GM12875 (cell line): ENCODE measurements around the gene VEPH1.

ENCODE experiments used
- H3K4me3 ChIP-seq: one replicate; pipeline ENCODE4 v1.5.1; 2011; ENCODE audit warnings: low read depth, low read length, control low read depth
- CTCF ChIP-seq: IDR thresholded peaks from 2 replicates; pipeline ENCODE4 v1.5.1; 2011; ENCODE audit warnings: low read depth, mild to moderate bottlenecking, control low read depth, inconsistent platforms, low read length, moderate library complexity, borderline replicate concordance; ENCODE audit not compliant: insufficient read depth

Gene VEPH1

GRCh38 chr3:157274644-157275137 is 228.5 kb downstream of the VEPH1 start:
- H3K4me3 ChIP-seq = no peak overlapping the region
- no peak for TF ChIP-seq CTCF

- no peak for TF ChIP-seq CTCF
- no peak overlapping the region for H3K4me3 ChIP-seq
Measured at GRCh38 chr3:157271283-157271882, 231.8 kb downstream of the VEPH1 start.

GRCh38 chr3:157268026-157268425 is 235.2 kb downstream of the VEPH1 start:
- no peak for TF ChIP-seq CTCF

GRCh38 chr3:157265931-157266330 is 237.3 kb downstream of the VEPH1 start:
- TF ChIP-seq CTCF = no peak
- no peak overlapping the region for H3K4me3 ChIP-seq

More at GRCh38 chr3:157268026-157268425, 235.2 kb downstream of the VEPH1 start:
- H3K4me3 ChIP-seq = no peak overlapping the region

GRCh38 chr3:157263027-157263426 is 240.2 kb downstream of the VEPH1 start:
- H3K4me3 ChIP-seq = no peak overlapping the region
- no peak for TF ChIP-seq CTCF

- no peak overlapping the region for H3K4me3 ChIP-seq
- no peak for TF ChIP-seq CTCF
Measured at GRCh38 chr3:157261000-157261399, 242.2 kb downstream of the VEPH1 start.

- no peak for TF ChIP-seq CTCF
- H3K4me3 ChIP-seq = no peak overlapping the region
Measured at GRCh38 chr3:157259825-157260224, 243.4 kb downstream of the VEPH1 start.
